GM12891 (cell line): ENCODE measurements around the gene ELOVL2.

Source experiments
- DNase-seq: peaks from one replicate; pipeline ENCODE4 v3.0.0; 2011; ENCODE audit warnings: low spot score; ENCODE audit not compliant: insufficient read length
- FAIRE-seq: peaks from 2 replicates; lab custom pipeline; 2011; peaks lifted over from hg19 to GRCh38; lab: Jason Lieb, UNC
- PAX5 ChIP-seq: IDR thresholded peaks from 2 replicates; pipeline ENCODE4 v1.6.1; 2011; ENCODE audit warnings: low read length, moderate library complexity, mild to moderate bottlenecking; ENCODE audit not compliant: insufficient read depth, severe bottlenecking
- POLR2A ChIP-seq: IDR thresholded peaks from 2 replicates; pipeline ENCODE4 v1.6.1; 2011; ENCODE audit warnings: low read depth, low read length, control low read depth
- POLR2AphosphoS5 ChIP-seq: IDR thresholded peaks from 2 replicates; pipeline ENCODE4 v1.6.1; 2011; ENCODE audit warnings: low read depth, low read length, control low read depth
- POU2F2 ChIP-seq: IDR thresholded peaks from 2 replicates; pipeline ENCODE4 v1.6.1; 2011; ENCODE audit warnings: low read depth, mild to moderate bottlenecking, control low read depth, low read length, moderate library complexity
- SPI1 ChIP-seq: IDR thresholded peaks from 2 replicates; pipeline ENCODE4 v1.6.1; 2011; ENCODE audit warnings: low read depth, low read length, control low read depth
- TAF1 ChIP-seq: IDR thresholded peaks from 2 replicates; pipeline ENCODE4 v1.6.1; 2011; ENCODE audit warnings: low read depth, low read length, control low read depth

The ELOVL2 gene

GRCh38 chr6:11042025-11042749, 1.9 kb downstream of the ELOVL2 start:
- FAIRE-seq (no peak), DNase-seq (no peak)
- TF ChIP-seq POLR2A, result no peak
- TF ChIP-seq POU2F2, result no peak
- no peak for TF ChIP-seq POLR2AphosphoS5

GRCh38 chr6:11040134-11040533, 4.0 kb downstream of the ELOVL2 start:
- no peak for TF ChIP-seq POLR2A
- no peak for TF ChIP-seq TAF1
- TF ChIP-seq POU2F2, result no peak
- no peak for TF ChIP-seq POLR2AphosphoS5
- TF ChIP-seq PAX5, result no peak
- TF ChIP-seq SPI1, result no peak
- no peak for DNase-seq
- FAIRE-seq, result no peak

- TF ChIP-seq PAX5 (no peak), SPI1 (no peak), TAF1 (no peak), POU2F2 (no peak), POLR2A (no peak), POLR2AphosphoS5 (no peak)
- FAIRE-seq, result no peak
- no peak for DNase-seq
Observed at GRCh38 chr6:11039040-11039439, 5.1 kb downstream of the ELOVL2 start.

- TF ChIP-seq POU2F2, result no peak
- no peak for TF ChIP-seq POLR2A
- TF ChIP-seq PAX5, result no peak
- TF ChIP-seq SPI1, result no peak
- no peak for TF ChIP-seq TAF1
- no peak for TF ChIP-seq POLR2AphosphoS5
- FAIRE-seq (no peak), DNase-seq (no peak)
Observed at GRCh38 chr6:11036977-11037430, 7.1 kb downstream of the ELOVL2 start.

- TF ChIP-seq POLR2AphosphoS5, result no peak
- TF ChIP-seq POU2F2, result no peak
- no peak for TF ChIP-seq POLR2A
- no peak for TF ChIP-seq SPI1
- no peak for TF ChIP-seq TAF1
- TF ChIP-seq PAX5, result no peak
- no peak for DNase-seq
- FAIRE-seq, result no peak
Observed at GRCh38 chr6:11036351-11036740, 7.8 kb downstream of the ELOVL2 start.

- no peak for FAIRE-seq
Observed at GRCh38 chr6:11035616-11036350, 8.3 kb downstream of the ELOVL2 start.

GRCh38 chr6:11033825-11034224, 10.3 kb downstream of the ELOVL2 start:
- DNase-seq, result no peak
- FAIRE-seq, result no peak
- no peak for TF ChIP-seq POU2F2
- no peak for TF ChIP-seq POLR2AphosphoS5
- TF ChIP-seq TAF1, result no peak
- no peak for TF ChIP-seq SPI1
- TF ChIP-seq POLR2A, result no peak
- no peak for TF ChIP-seq PAX5

More at GRCh38 chr6:11035616-11036350, 8.3 kb downstream of the ELOVL2 start:
- TF ChIP-seq POLR2AphosphoS5 (no peak), PAX5 (no peak), TAF1 (no peak), POU2F2 (no peak), SPI1 (no peak), POLR2A (no peak)
- no peak for DNase-seq

- no peak for DNase-seq
- FAIRE-seq, result no peak
- TF ChIP-seq PAX5, result no peak
- TF ChIP-seq SPI1, result no peak
Observed at GRCh38 chr6:11030904-11031303, 13.2 kb downstream of the ELOVL2 start.

GRCh38 chr6:11028959-11029358, 15.1 kb downstream of the ELOVL2 start:
- no peak for DNase-seq
- FAIRE-seq, result no peak
- TF ChIP-seq PAX5, result no peak
- TF ChIP-seq POLR2AphosphoS5, result no peak
- no peak for TF ChIP-seq POU2F2
- TF ChIP-seq POLR2A, result no peak
- no peak for TF ChIP-seq TAF1
- TF ChIP-seq SPI1, result no peak

- DNase-seq, result no peak
- FAIRE-seq, result no peak
Observed at GRCh38 chr6:11027565-11028110, 16.5 kb downstream of the ELOVL2 start.

More at GRCh38 chr6:11027565-11028110, 16.5 kb downstream of the ELOVL2 start:
- TF ChIP-seq POU2F2, result no peak
- no peak for TF ChIP-seq POLR2AphosphoS5
- no peak for TF ChIP-seq TAF1
- TF ChIP-seq PAX5, result no peak
- TF ChIP-seq POLR2A, result no peak
- TF ChIP-seq SPI1, result no peak
